H9 (cell line): Measurements from ENCODE around the gene LPAR1. TPM values are rescaled to one million over a fixed set of nuclear protein-coding genes. Genes with fewer than 3 reads are reported as not detected.

Experiments used
- DNase-seq: peaks from one replicate; pipeline ENCODE4 v3.0.0-alpha.2; 2017
- H2AFZ ChIP-seq: one replicate; pipeline ENCODE4 v1.6.1; 2013; ENCODE audit warnings: mild to moderate bottlenecking, low read length, control low read depth, moderate library complexity
- H2AK5ac ChIP-seq: 2 replicates; pipeline ENCODE4 v1.6.1; 2013; ENCODE audit warnings: low read length, control low read depth, mixed read lengths; ENCODE audit not compliant: insufficient read length
- H2BK120ac ChIP-seq: one replicate; pipeline ENCODE4 v1.6.1; 2013; ENCODE audit warnings: low read depth, mild to moderate bottlenecking, low read length, control low read depth, inconsistent platforms; ENCODE audit not compliant: poor library complexity, severe bottlenecking
- H2BK12ac ChIP-seq: 2 replicates; pipeline ENCODE4 v1.6.1; 2013; ENCODE audit warnings: low read length, control low read depth, mixed read lengths, low read depth; ENCODE audit not compliant: insufficient read length
- H2BK15ac ChIP-seq: 2 replicates; pipeline ENCODE4 v1.6.1; 2013; ENCODE audit warnings: low read depth, low read length, control low read depth
- H2BK20ac ChIP-seq: one replicate; pipeline ENCODE4 v1.6.1; 2013; ENCODE audit warnings: low read depth, mild to moderate bottlenecking, low read length, control low read depth, inconsistent platforms; ENCODE audit not compliant: poor library complexity, severe bottlenecking
- H2BK5ac ChIP-seq: 2 replicates; pipeline ENCODE4 v1.6.1; 2013; ENCODE audit warnings: low read length, control low read depth, mixed read lengths; ENCODE audit not compliant: insufficient read length
- H3K14ac ChIP-seq: 2 replicates; pipeline ENCODE4 v1.6.1; 2013; ENCODE audit warnings: low read length, control low read depth; ENCODE audit not compliant: insufficient read depth
- H3K18ac ChIP-seq: 2 replicates; pipeline ENCODE4 v1.6.1; 2013; ENCODE audit warnings: low read depth, mild to moderate bottlenecking, mixed read lengths, low read length, control low read depth; ENCODE audit not compliant: insufficient read length
- H3K23ac ChIP-seq: 2 replicates; pipeline ENCODE4 v1.6.1; 2013; ENCODE audit warnings: low read length, control low read depth, mixed read lengths, low read depth; ENCODE audit not compliant: insufficient read length
- H3K23me2 ChIP-seq: 2 replicates; pipeline ENCODE4 v1.6.1; 2013; ENCODE audit warnings: low read depth, mild to moderate bottlenecking, mixed read lengths, low read length, control low read depth; ENCODE audit not compliant: insufficient read length, poor library complexity, severe bottlenecking
- H3K27ac ChIP-seq: 2 replicates; pipeline ENCODE4 v1.5.1; 2013; ENCODE audit warnings: low read length, control low read depth, mixed read lengths, low read depth; ENCODE audit not compliant: insufficient read length
- H3K27me3 ChIP-seq: 2 replicates; pipeline ENCODE4 v1.6.1; 2013; ENCODE audit warnings: low read length, control low read depth, inconsistent platforms; ENCODE audit not compliant: insufficient read depth
- H3K4ac ChIP-seq: 2 replicates; pipeline ENCODE4 v1.6.1; 2013; ENCODE audit warnings: low read depth, mild to moderate bottlenecking, control low read depth, inconsistent platforms, low read length, moderate library complexity
- H3K4me1 ChIP-seq: 2 replicates; pipeline ENCODE4 v1.6.1; 2013; ENCODE audit warnings: low read length, control low read depth, inconsistent platforms; ENCODE audit not compliant: insufficient read depth
- H3K4me2 ChIP-seq: 2 replicates; pipeline ENCODE4 v1.6.1; 2013; ENCODE audit warnings: low read length, control low read depth, mixed read lengths; ENCODE audit not compliant: insufficient read length, insufficient read depth
- H3K56ac ChIP-seq: 2 replicates; pipeline ENCODE4 v1.6.1; 2013; ENCODE audit warnings: low read depth, mild to moderate bottlenecking, mixed read lengths, low read length, control low read depth; ENCODE audit not compliant: insufficient read length
- H3K79me1 ChIP-seq: 2 replicates; pipeline ENCODE4 v1.6.1; 2013; ENCODE audit warnings: low read depth, mild to moderate bottlenecking, moderate library complexity, low read length, control low read depth, inconsistent platforms; ENCODE audit not compliant: insufficient read depth, poor library complexity, severe bottlenecking
- H3K79me2 ChIP-seq: 2 replicates; pipeline ENCODE4 v1.6.1; 2013; ENCODE audit warnings: low read length, control low read depth, inconsistent platforms; ENCODE audit not compliant: insufficient read depth
- H3K9ac ChIP-seq: 2 replicates; pipeline ENCODE4 v1.6.1; 2013; ENCODE audit warnings: low read length, control low read depth, mixed read lengths; ENCODE audit not compliant: insufficient read length; ENCODE audit errors: extremely low read depth
- H3K9me3 ChIP-seq: one replicate; pipeline ENCODE4 v1.6.1; 2013; ENCODE audit warnings: low read depth, low read length, inconsistent platforms; ENCODE audit not compliant: control insufficient read depth
- H3T11ph ChIP-seq: one replicate; pipeline ENCODE4 v1.6.1; 2013; ENCODE audit warnings: mild to moderate bottlenecking, low read length, control low read depth, inconsistent platforms
- H4K20me1 ChIP-seq: one replicate; pipeline ENCODE4 v1.6.1; 2013; ENCODE audit not compliant: control insufficient read depth, insufficient read length, insufficient read depth
- H4K5ac ChIP-seq: 2 replicates; pipeline ENCODE4 v1.6.1; 2013; ENCODE audit warnings: low read depth, mild to moderate bottlenecking, mixed read lengths, low read length, control low read depth; ENCODE audit not compliant: insufficient read length
- H4K8ac ChIP-seq: replicated peaks from 2 replicates; pipeline ENCODE4 v1.6.1; 2013; ENCODE audit warnings: low read length, control low read depth, mixed read lengths, low read depth; ENCODE audit not compliant: insufficient read length
- H4K91ac ChIP-seq: 2 replicates; pipeline ENCODE4 v1.6.1; 2013; ENCODE audit warnings: low read depth, mild to moderate bottlenecking, moderate library complexity, mixed read lengths, low read length, control low read depth; ENCODE audit not compliant: insufficient read length
- H3K27ac Mint-ChIP-seq, 3 experiments: 2 replicates in 2 of 3; 3 replicates in 1 of 3; pipeline ENCODE4 v1.8.0; 2020 to 2021; ENCODE audit warnings: mixed read lengths in 3 of 3, mild to moderate bottlenecking in 1 of 3, moderate library complexity in 1 of 3
- H3K27me3 Mint-ChIP-seq: 2 replicates; pipeline ENCODE4 v1.8.0; 2021; ENCODE audit warnings: low read depth, mild to moderate bottlenecking, moderate library complexity, mixed read lengths
- H3K36me3 Mint-ChIP-seq, 3 experiments: 2 replicates in 2 of 3; 3 replicates in 1 of 3; pipeline ENCODE4 v1.8.0; 2020 to 2021; ENCODE audit warnings: low read depth in 3 of 3, mixed read lengths in 3 of 3; ENCODE audit not compliant: insufficient read depth in 1 of 3
- H3K4me1 Mint-ChIP-seq, 2 experiments: 2 replicates each; pipeline ENCODE4 v1.8.0; 2020; ENCODE audit warnings: mixed read lengths in 2 of 2
- H3K4me3 Mint-ChIP-seq, 2 experiments: 2 replicates in 1 of 2; 3 replicates in 1 of 2; pipeline ENCODE4 v1.8.0; 2020 to 2021; ENCODE audit warnings: mild to moderate bottlenecking in 2 of 2, mixed read lengths in 2 of 2, moderate library complexity in 1 of 2
- H3K9me3 Mint-ChIP-seq, 2 experiments: 2 replicates in 1 of 2; 3 replicates in 1 of 2; pipeline ENCODE4 v1.8.0; 2020; ENCODE audit warnings: mild to moderate bottlenecking in 2 of 2, mixed read lengths in 2 of 2, moderate library complexity in 1 of 2
- total RNA-seq: library from RNA; stranded (reverse); gene quantifications from 2 replicates; pipeline ENCODE4 v1.2.1, GENCODE V29; 2021
- TF ChIP-seq, protein P1 (sequence below): fragments of 200-600 bp; sonication (generic); conservative IDR thresholded peaks from 3 replicates; pipeline ENCODE4 v1.8.0; 2021; ENCODE audit warnings: antibody characterized with exemption, mild to moderate bottlenecking

LPAR1 gene
- total RNA-seq, 1 experiment from 2014 or later: 1.3 TPM

GRCh38 chr9:110877374-110877773 lies 160.9 kb downstream of the LPAR1 start:
- Histone ChIP-seq H3K9ac (no peak overlapping the region), H3K79me1 (no peaks in the 10 kb centered on the region), H3K79me2 (no peaks in the 10 kb centered on the region), H4K8ac (no peak overlapping the region), H3K14ac (no peak overlapping the region), H3K4me2 (no peak overlapping the region), H3K4ac (no peak overlapping the region), H4K91ac (no peak overlapping the region), H3K56ac (no peak overlapping the region), H4K20me1 (no peaks in the 10 kb centered on the region), H3K9me3 (no peaks in the 10 kb centered on the region), H3K18ac (no peak overlapping the region), H3K27ac (no peak overlapping the region), H2BK15ac (no peak overlapping the region), H2BK120ac (no peak overlapping the region), H3K4me1 (peaks cover 6% of the 10 kb centered on the region), H3K23me2 (no peaks in the 10 kb centered on the region), H3K27me3 (no peaks in the 10 kb centered on the region), H2BK5ac (no peak overlapping the region), H2AK5ac (no peak overlapping the region), H3K23ac (no peak overlapping the region), H2BK12ac (no peak overlapping the region), H2AFZ (no peak overlapping the region), H4K5ac (no peak overlapping the region), H2BK20ac (no peak overlapping the region), H3T11ph (no peak overlapping the region)
- peaks cover 0 to 5% (median 0%) of the 10 kb centered on the region in 3 experiments; a peak in 2 of 7 replicates for H3K36me3 Mint-ChIP-seq
- H3K4me3 Mint-ChIP-seq: no peak overlapping the region
- H3K27ac Mint-ChIP-seq: no peak overlapping the region
- no peak for DNase-seq
- no peaks in the 10 kb centered on the region for H3K9me3 Mint-ChIP-seq
- peaks cover 24 to 25% of the 10 kb centered on the region in 2 experiments for H3K4me1 Mint-ChIP-seq
- TF ChIP-seq, protein P1, sequence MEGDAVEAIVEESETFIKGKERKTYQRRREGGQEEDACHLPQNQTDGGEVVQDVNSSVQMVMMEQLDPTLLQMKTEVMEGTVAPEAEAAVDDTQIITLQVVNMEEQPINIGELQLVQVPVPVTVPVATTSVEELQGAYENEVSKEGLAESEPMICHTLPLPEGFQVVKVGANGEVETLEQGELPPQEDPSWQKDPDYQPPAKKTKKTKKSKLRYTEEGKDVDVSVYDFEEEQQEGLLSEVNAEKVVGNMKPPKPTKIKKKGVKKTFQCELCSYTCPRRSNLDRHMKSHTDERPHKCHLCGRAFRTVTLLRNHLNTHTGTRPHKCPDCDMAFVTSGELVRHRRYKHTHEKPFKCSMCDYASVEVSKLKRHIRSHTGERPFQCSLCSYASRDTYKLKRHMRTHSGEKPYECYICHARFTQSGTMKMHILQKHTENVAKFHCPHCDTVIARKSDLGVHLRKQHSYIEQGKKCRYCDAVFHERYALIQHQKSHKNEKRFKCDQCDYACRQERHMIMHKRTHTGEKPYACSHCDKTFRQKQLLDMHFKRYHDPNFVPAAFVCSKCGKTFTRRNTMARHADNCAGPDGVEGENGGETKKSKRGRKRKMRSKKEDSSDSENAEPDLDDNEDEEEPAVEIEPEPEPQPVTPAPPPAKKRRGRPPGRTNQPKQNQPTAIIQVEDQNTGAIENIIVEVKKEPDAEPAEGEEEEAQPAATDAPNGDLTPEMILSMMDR: no peak
- no peaks in the 10 kb centered on the region for H3K27me3 Mint-ChIP-seq
